Stimulated activated naive CD4-positive, alpha-beta T cell treated with Interleukin-2 at 50 U/mL for 16 hours (primary cell): ENCODE results near the gene ALDH1A1.
"Not testable (repeated sequence)": the region's sequence is repeated elsewhere in the genome, so short reads cannot be mapped to it uniquely, and the experiment has no call there.

ENCODE experiments used
- DNase-seq: peaks from one replicate; lab custom pipeline; 2025; lab: John Stamatoyannopoulos, UW

Gene ALDH1A1

GRCh38 chr9:72943844-72944462 is 8.9 kb downstream of the ALDH1A1 start:
- no peak for DNase-seq

- no peak for DNase-seq
Observed at GRCh38 chr9:72942451-72942850, 10.4 kb downstream of the ALDH1A1 start.

DNA sequence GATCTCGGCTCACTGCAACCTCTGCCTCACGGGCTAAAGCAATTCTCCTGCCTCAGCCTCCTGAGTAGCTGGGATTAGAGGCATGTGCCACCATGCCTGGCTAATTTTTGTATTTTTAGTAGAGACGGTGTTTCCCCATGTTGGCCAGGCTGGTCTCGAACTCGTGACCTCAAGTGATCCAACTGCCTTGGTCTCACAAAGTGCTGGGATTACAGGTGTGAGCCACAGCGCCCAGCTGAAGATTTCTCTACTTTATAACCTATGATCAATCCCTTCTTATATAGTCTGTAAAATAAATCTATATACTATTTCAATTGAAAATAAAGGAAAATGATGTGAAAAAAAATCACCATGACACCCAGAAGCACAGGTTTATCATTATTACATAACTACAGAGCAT is 13.3 kb downstream of the ALDH1A1 start:
- DNase-seq: not testable (repeated sequence)

GRCh38 chr9:72937545-72937944 is 15.3 kb downstream of the ALDH1A1 start:
- no peak for DNase-seq

- no peak for DNase-seq
Observed at GRCh38 chr9:72936679-72937078, 16.2 kb downstream of the ALDH1A1 start.

DNA sequence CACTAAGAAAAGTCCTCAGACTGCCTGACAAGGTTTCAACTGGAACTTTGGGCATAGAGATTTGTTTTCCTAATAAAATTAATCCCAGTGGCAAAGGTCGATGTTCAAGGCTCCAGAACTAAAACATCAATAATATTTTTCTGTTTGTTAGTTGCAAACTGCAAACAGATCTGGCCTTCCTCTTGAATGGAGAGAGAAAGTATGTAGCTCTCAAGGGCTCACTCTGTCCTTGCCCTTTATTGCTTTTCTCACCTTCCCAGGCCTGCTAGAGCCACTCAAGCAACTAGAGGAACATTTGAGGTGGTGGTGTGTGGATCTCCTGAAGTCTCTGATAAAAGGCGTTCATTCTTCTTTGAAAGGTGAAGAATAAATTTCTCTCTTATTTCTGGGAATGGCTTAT is 16.6 kb downstream of the ALDH1A1 start:
- DNase-seq: no peak

DNA sequence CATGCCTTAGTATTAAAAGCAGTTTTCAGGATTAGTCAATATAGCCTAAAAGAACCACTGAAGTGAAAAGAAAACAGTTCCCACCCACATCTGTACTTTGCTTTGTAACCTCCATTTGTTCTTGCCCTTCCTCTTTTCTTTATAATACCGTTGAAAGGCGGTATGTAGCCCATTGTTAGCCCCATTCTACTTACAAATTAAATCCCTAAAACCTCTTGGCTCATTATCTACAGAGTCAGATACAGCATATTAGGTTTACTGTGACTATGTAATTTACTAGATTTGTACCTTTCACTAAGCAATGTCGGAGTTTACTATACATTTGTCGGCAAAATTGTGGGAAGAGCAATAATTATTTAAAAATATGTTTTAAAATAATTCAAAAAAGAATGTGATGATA is 17.3 kb downstream of the ALDH1A1 start:
- DNase-seq: no peak

GRCh38 chr9:72933730-72934665 is 18.9 kb downstream of the ALDH1A1 start:
- DNase-seq: no peak

GRCh38 chr9:72932619-72933018 is 20.2 kb downstream of the ALDH1A1 start:
- DNase-seq: no peak

DNA sequence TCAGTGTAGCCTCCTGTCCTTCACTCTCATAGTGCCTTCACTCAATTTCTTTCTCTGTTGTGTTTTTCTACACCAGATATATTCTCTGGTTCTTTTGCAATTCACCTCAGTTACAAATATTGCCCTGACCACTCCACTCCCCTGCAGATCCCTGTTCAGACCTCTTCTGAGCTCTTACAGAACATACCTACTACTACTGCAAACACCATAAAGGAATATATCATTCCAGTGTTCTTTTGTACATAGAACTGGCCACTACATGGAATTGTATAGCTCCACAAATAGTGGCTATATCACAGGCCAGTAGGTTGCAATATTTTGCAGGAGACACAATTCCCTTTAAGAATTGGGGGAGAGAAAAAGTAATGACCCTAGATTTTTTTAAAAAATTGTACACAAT is 21.0 kb downstream of the ALDH1A1 start:
- DNase-seq: no peak

GRCh38 chr9:72931437-72931836 is 21.4 kb downstream of the ALDH1A1 start:
- no peak for DNase-seq

- no peak for DNase-seq
Observed at GRCh38 chr9:72930828-72931227, 22.0 kb downstream of the ALDH1A1 start.

- DNase-seq: no peak
Observed at GRCh38 chr9:72929542-72929941, 23.3 kb downstream of the ALDH1A1 start.

- DNase-seq: no peak
Observed at GRCh38 chr9:72928042-72928507, 24.8 kb downstream of the ALDH1A1 start.

GRCh38 chr9:72926506-72926905 is 26.3 kb downstream of the ALDH1A1 start:
- DNase-seq: no peak

GRCh38 chr9:72925891-72926290 is 27.0 kb downstream of the ALDH1A1 start:
- DNase-seq: no peak

GRCh38 chr9:72925126-72925789 is 27.6 kb downstream of the ALDH1A1 start:
- DNase-seq: no peak

- DNase-seq: no peak
Observed at GRCh38 chr9:72924154-72924790, 28.6 kb downstream of the ALDH1A1 start.

- DNase-seq: no peak
Observed at GRCh38 chr9:72923077-72923476, 29.8 kb downstream of the ALDH1A1 start.

DNA sequence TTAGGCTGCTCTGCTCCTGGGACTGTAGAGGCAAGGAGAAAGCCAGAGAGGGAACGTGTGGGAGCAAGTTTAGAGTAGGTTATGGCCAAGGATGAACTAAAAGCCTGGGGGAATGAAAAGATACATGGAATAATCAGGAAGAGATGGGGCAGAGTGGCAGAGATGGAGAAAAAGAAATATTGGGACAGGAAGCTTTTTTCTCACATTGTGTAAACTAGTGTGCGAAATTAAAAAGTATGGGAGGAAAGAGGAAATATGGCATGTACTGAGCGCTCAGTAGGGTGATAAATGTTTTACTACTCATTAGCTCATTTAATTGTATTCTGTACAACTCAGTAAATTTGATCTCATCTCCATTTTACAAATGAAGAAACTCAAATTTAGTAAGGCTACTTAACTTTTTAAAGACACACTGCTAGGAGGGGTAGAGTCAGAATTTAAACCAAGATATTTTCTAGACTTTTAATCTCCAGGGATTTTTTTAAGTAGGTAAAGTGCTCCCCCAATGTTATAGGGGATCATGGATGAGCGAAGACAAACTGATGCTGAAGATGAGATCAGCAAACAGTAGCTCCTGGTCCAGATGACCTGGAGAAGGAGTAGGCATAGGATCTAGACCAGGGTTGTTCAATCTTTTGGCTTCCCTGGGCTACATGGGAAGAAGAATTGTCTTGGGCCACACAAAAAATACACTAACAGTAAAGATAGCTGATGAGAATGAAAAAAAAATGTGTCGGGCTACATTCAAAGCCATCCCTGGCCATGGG is 30.8 kb downstream of the ALDH1A1 start:
- DNase-seq: no peak

DNA sequence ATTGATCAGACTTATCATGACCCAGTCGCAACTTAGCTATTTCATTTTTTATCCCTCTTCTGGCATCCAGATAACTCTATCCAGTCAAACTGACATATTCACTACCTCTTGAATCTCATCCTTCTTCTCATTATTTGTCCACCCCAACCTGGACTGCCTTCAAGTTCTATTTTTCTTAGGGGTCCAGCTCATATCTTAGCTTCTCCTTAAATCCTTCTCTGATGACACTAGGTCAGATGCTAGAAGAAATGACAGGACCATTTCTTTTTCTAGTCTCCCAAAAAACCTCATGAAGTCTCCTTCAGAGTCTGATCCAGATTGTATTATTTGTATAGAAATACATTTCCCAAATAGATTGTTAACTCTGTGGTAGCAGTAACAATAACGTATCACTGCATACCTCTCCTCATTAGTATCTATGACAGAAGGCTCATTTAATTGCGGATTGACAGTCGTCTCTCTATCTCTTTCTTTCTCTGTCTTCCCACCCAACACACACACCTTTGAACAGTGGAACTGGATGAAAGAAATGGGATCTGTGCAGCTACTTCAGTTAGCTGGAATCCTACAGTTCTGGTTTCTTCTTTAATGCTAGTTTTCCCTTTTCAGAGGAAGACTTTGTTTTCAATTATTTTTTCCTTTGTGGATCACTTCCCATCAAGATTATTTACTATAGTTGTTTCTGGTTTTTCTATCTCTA is 33.5 kb downstream of the ALDH1A1 start:
- DNase-seq: no peak
